Raji (cell line): ENCODE data around the gene GOLGA3.

ENCODE experiments used
- POLR2A ChIP-seq: IDR thresholded peaks from 2 replicates; pipeline ENCODE4 v1.6.1; 2011; ENCODE audit warnings: low read depth, low read length, control low read depth; ENCODE audit not compliant: insufficient read depth

GOLGA3 gene

DNA sequence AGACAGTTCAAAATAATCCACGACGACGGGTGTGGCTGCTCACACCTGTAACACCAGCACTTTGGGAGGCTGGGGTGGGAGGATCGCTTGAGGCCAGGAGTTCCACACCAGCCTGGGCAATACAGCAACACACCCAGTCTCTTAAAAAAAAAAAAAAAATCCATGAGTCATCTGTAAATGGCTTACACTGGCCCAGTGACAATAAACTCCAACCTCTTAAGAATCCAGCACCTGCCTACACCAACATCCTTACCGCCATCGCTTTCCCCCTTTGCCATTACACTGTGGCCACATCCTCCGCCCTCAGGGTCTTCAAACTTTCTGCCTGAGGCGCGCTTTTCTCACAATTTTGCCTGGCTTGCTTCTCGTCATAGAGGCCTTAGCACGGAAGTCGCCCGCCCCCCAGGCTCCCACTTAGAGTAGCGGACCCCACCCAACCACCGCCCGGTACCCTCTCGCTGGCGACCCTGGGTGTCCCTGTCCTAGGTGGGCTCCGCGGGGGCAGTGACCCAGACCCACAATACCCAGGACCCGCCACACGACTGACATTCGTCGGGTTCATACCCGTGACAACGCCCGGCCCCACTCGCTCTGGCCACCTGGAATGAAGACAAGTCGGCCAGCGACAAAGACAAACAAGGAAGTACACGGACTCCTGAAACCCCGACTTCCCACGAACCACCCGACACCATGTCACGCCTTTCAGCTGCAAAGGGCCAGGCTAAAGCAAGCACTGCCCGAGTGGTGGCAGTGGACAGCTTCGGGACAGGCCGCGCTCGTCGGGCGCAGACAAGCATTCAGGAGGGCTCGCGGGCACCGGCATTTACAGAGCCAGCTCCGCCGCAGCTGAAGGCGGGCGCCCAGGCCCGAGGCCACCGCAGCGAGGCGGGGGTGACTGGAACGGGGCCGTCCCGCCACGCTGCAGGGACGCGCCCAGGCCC, 636 bp downstream of the GOLGA3 start:
- no peak for TF ChIP-seq POLR2A

DNA sequence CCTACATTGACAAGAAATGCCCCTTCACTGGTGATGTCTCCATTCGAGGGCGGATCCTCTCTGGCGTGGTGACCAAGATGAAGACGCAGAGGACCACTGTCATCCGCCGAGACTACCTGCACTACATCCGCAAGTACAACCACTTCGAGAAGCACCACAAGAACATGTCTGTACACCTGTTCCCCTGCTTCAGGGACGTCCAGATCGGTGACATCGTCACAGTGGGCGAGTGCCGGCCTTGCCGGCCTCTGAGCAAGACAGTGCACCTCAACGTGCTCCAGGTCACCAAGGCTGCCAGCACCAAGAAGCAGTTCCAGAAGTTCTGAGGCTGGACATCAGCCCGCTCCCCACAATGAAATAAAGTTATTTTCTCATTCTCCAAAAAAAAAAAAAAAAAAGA, 2.8 kb downstream of the GOLGA3 start:
- no peak for TF ChIP-seq POLR2A

DNA sequence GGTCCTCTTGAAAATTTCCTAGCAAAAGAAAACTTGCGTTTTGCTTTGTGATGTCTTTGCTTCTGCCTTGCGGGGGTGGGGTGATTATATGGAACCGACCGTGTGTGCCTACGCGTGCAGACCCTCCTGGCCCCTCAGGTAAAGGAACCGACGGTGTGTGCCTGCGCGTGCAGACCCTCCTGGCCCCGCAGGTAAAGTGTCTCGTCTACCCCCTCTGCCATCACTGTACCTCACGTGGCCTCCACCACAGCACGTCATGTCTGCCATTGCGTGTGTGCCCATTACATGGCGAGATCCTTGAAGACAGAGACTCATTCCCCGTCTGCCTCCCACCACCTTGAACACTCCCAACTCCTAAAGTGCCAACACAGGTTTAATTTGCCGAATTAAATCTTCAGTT, 3.6 kb downstream of the GOLGA3 start:
- TF ChIP-seq POLR2A, result no peak

DNA sequence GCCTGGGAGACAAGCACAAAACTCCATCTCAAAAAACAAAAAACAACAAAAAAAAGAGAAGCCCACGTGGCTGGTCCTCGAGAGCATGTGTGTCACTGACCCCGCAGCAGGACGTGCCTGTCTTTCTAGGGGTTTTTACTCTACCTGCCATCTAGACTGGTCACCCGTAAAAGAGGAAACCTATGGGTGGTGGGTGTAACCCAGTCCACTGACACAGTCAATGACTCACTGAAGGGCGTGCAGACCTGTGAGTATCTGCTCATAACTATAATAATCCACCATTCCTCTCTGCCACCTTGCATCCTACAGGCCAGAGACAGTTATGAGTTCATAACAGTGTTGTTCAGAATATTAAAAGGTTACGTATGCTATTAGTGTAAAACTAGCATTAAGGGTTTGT, 4.6 kb downstream of the GOLGA3 start:
- TF ChIP-seq POLR2A, result no peak

DNA sequence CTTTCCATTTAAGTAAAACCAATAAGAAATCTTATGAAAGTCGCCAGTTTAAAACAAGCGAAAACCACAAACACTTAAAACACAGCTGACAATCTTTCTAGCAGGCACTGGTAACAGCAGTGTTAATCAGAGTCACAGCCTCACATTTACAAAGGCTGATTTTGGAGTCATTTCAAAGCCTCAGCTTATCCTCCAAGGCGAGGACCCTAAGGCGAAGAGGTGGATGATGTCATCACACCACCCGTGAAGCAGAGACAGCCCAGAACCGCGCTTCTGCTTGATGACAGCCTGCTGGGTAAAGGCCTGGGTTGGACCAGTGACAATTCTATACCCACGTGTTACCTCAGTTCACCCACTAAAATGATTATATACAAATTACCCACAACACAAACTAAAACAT, 10.1 kb downstream of the GOLGA3 start:
- TF ChIP-seq POLR2A, result no peak

DNA sequence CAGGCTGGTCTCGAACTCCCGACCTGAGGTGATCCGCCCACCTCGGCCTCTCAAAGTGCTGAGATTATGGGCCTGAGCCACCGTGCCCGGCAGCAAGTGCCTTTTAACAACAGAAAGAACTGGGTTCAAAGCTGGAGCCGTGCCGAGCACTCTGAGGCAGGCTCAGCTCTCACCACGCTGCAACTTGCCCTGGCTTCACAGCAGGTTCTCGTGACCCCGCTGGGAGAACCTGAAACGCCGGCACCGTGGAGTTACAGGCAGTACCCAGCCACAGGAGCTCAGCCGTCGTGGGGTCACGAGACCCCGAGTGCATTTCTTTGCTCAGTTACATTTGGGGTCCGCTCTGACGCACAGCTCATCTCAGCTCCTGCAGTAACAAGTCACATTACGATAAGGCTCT, 14.4 kb downstream of the GOLGA3 start:
- TF ChIP-seq POLR2A, result no peak

DNA sequence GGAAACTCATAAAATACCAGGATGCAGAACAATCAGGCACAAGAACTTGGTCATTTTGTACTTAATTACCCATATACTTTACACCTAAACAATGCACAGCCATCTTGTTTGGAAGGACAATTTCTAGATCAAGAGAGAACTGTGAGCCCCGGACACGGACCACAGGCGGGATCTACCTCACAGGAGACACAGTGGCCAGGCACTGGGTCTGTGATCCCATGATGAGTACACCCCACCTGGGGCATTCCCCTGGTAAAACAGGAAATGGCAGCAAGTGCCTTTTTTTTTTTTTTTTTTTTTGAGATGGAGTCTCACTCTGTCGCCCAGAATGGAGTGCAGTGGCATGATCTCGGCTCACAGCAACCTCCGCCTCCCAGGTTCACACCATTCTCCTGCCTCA, 15.2 kb downstream of the GOLGA3 start:
- no peak for TF ChIP-seq POLR2A

DNA sequence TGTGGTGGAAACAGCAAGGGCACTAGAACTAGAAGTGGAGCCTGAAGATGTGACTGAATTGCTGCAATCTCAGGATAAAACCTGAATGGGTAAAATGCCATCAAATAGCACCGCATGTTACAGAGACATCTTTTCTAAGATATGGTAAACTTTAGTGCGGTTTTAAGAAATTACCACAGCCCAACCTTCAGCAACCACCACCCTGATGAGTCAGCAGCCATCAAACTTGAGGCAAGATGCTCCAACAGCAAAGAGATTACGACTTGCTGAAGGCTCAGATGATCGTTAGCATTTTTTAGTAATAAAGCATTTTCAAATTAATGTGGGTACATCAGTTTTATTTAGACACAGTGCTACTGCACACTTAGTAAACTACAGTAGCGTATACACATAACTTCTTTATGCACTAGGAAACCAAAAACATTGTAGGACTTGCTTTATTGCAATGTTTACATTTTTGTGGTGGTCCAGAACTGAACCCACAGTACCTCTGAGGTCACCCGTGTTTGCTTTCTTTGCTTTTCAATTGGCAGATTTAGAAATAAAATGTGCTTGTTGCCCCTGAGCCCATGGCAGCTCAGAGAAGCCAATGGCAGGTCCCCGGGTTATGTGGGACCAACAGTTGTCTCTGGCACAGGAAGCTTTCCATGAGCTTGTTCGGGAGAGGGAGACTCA, 15.9 kb downstream of the GOLGA3 start:
- no peak for TF ChIP-seq POLR2A

DNA sequence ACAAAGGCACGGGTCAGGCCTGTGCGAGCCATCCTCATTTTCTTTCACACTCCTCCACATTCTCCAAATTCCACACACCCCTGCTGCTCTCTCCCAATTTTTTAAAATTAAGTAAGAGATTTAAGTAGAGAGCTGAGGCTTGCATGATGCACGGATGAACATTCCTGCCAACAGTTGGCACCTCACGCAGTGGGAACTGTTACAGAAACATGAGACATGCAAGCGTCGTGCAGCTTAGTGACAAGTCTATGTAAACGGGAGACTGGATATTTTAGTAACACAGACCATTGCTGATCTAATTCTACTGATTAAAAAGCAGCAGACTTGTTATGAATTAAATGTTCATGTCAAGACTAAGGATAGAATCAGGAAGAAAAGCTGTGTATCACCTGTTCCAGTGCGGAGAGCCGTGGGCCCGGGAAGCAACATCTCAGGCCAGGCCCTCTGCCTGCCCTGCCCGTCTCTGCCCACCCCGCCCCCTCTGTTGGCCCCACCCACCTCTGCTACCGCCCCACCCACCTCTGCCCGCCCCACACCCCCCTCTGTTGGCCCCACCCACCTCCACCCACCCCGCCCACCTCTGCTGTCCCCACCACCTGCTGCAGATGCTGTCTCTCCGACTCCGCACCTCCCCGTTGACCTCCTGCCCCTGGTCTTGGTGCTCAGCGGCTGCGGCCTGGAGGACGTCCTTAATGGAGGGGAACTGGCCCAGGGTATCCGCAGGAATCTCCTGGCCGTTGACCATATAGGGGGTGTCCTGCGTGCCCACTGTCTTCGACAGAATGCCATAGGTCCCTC, 21.2 kb downstream of the GOLGA3 start:
- no peak for TF ChIP-seq POLR2A

DNA sequence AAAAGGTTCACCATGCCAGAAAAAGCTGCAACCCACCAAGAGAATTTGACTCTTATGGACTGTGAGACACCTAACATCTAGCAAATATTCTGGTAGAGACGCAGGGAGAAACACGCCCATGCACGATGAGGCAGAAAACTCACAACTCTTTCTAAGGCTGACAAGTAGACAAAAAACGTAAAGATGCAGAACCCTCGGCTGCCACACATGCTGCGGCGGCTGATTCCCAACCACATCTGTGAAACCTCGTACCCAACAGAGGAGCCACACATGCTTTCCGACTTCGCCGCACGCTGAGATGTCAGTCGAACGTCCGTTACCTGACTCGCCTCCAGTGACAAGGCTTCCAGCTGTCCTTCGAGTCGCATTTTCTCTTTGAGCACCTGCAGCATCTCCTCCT, 21.8 kb downstream of the GOLGA3 start:
- TF ChIP-seq POLR2A, result no peak

DNA sequence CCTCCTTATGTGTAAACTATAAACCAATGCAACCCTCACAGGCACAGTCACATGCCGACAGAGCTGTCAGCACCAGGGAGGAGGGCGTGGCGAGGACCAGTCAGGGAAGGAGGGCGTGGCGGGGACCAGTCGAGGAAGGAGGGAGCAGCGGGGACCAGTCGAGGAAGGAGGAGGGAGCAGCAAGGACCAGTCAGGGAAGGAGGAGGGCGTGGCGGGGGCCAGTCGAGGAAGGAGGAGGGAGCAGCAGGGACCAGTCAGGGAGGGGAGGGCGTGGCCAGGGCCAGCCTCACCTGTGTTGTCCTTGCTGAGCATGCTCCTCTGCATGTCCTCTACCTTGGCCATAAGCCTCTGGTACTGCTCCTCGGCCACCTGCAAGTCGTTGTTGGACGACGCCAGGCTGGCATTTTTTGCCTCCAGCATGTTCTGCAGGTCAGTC, 24.2 kb downstream of the GOLGA3 start:
- TF ChIP-seq POLR2A, result no peak

DNA sequence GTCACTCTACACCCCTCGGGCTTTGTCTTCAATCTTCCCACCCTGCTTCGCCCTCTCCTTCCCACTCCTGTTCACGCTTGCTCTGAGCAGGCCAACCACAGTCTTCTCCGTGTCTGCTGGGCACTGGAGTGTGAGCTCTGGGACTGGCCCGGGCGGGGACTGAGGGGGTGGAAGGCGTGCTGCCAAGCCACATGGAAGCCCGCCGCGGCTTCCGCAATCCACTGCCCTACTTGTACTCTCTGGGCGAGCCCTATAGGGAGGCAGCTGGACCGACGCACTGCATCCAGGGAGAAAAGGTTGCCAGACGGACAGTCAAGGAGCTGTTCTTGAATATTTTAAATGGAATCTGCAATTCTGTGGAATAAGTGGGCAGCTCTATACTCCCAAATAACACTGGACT, 24.8 kb downstream of the GOLGA3 start:
- TF ChIP-seq POLR2A, result no peak

DNA sequence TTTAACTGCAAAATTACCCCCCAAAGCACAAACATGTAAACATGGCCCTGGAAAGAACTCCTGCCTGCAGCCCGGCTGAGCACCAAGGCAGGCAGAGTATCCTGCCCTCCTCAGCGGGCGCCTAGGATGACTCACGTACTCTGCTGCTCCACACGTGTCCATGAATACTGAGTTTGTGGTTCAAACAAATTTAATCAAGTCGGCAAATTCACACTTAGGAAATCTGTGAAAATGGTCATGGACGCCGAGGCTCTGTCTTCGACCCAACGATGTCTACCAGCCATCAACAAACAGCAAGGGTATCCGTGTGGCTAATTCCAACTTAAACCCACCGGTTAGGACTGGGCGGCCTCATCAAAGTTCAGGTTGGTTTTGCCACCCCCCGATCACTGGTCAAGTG, 25.5 kb downstream of the GOLGA3 start:
- no peak for TF ChIP-seq POLR2A

DNA sequence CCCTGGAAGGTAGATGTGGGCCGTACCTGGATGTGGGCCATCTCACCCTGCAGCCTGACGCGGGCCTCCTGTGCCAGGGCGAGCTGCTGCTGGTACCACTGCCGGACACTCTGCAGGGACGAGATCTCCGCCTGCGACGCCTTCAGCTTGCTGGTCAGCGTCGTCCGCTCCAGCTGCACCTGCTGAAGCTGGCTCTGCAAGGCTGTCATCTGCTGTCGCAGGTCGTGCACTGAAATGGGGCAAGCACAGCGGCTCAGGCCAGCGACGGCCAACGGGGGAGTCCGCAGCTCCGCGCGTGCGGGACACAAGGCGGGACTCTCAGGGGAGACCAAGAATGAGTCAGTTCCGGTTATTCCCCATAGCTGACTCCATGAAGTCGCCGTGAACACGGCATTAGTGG, 26.9 kb downstream of the GOLGA3 start:
- TF ChIP-seq POLR2A, result no peak

DNA sequence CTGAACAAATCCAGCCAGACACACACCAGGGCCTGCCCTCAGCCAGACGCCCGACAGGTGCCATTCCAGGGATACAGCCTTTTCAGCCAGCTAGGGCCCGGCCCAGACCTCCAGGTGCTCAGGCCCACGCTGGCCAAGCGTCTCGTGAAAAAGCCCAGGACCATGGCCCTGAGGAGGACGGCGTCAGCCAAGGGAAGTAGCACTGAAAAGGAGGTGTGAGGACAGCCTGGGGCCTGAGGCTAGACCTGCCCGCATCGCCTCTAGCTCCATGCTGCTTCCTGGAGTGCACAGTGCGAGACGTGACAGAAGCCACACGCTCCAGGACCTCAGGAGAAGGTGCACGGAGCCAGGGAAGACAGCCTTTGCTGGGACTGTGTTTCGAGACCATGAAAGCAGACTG, 29.8 kb downstream of the GOLGA3 start:
- TF ChIP-seq POLR2A, result no peak
